ENCODE data around the gene CCDC152.
"Not testable (repeated sequence)": the region's sequence is repeated elsewhere in the genome, so short reads cannot be mapped to it uniquely, and the experiment has no call there.

Gene CCDC152

GRCh38 chr5:42756606-42757601 is at the start of gene CCDC152:
CCDC152 (plus strand) TSS chr5:42756818; CDS start chr5:42759122, 2,304 bp downstream.
- peak; percentile 42 to 47 for DNase-seq (ENCODE audit: low read depth in 2 of 2)

GRCh38 chr5:42715785-42716184 is 40.8 kb upstream of the CCDC152 start:
- DNase-seq (ENCODE audit: low read depth in 2 of 2), result no peak

GRCh38 chr5:42718591-42718990 is 38.0 kb upstream of the CCDC152 start:
- DNase-seq (ENCODE audit: low read depth in 2 of 2), result no peak

GRCh38 chr5:42719034-42719433 is 37.6 kb upstream of the CCDC152 start:
- no peak for DNase-seq (ENCODE audit: low read depth in 2 of 2)

GRCh38 chr5:42720251-42720650 is 36.4 kb upstream of the CCDC152 start:
- no peak for DNase-seq (ENCODE audit: low read depth in 2 of 2)

GRCh38 chr5:42721484-42721883 is 35.1 kb upstream of the CCDC152 start:
- no peak for DNase-seq (ENCODE audit: low read depth in 2 of 2)

GRCh38 chr5:42734531-42735058 is 22.0 kb upstream of the CCDC152 start:
- not testable (repeated sequence) for DNase-seq (ENCODE audit: low read depth in 2 of 2)

- no peak for DNase-seq (ENCODE audit: low read depth in 2 of 2)
Measured at GRCh38 chr5:42740920-42741319, 15.7 kb upstream of the CCDC152 start.

- no peak for DNase-seq (ENCODE audit: low read depth in 2 of 2)
Measured at GRCh38 chr5:42745426-42745825, 11.2 kb upstream of the CCDC152 start.

GRCh38 chr5:42745856-42746255 is 10.8 kb upstream of the CCDC152 start:
- DNase-seq (ENCODE audit: low read depth in 2 of 2), result no peak

- no peak for DNase-seq (ENCODE audit: low read depth in 2 of 2)
Measured at GRCh38 chr5:42749020-42749419, 7.6 kb upstream of the CCDC152 start.

- DNase-seq (ENCODE audit: low read depth in 2 of 2), result no peak
Measured at GRCh38 chr5:42750507-42750906, 6.1 kb upstream of the CCDC152 start.

- DNase-seq (ENCODE audit: low read depth in 2 of 2), result no peak
Measured at GRCh38 chr5:42751044-42751443, 5.6 kb upstream of the CCDC152 start.

- no peak for DNase-seq (ENCODE audit: low read depth in 2 of 2)
Measured at GRCh38 chr5:42753099-42753498, 3.5 kb upstream of the CCDC152 start.

GRCh38 chr5:42759456-42759855 is 2.8 kb downstream of the CCDC152 start:
- DNase-seq (ENCODE audit: low read depth in 2 of 2), result no peak

- no peak for DNase-seq (ENCODE audit: low read depth in 2 of 2)
Measured at GRCh38 chr5:42760426-42760825, 3.8 kb downstream of the CCDC152 start.

- no peak for DNase-seq (ENCODE audit: low read depth in 2 of 2)
Measured at GRCh38 chr5:42761791-42762190, 5.2 kb downstream of the CCDC152 start.

GRCh38 chr5:42767491-42768105 is 11.0 kb downstream of the CCDC152 start:
- DNase-seq (ENCODE audit: low read depth in 2 of 2), result no peak

- no peak for DNase-seq (ENCODE audit: low read depth in 2 of 2)
Measured at GRCh38 chr5:42768106-42768504, 11.5 kb downstream of the CCDC152 start.

GRCh38 chr5:42770003-42770402 is 13.4 kb downstream of the CCDC152 start:
- DNase-seq (ENCODE audit: low read depth in 2 of 2), result no peak

GRCh38 chr5:42772265-42772993 is 15.8 kb downstream of the CCDC152 start:
- DNase-seq (ENCODE audit: low read depth in 2 of 2), result no peak

GRCh38 chr5:42779083-42779482 is 22.5 kb downstream of the CCDC152 start:
- no peak for DNase-seq (ENCODE audit: low read depth in 2 of 2)

Data from activated CD4-positive, alpha-beta T cell treated with anti-CD3 and anti-CD28 coated beads for 24 hours (primary cell).